ENCODE data around the gene ADRB2.

- TF ChIP-seq EP300 (IDR thresholded peaks at IDR 0.05): no peak
- no peak for TF ChIP-seq CTCF (IDR thresholded peaks at IDR 0.05)
Measured at GRCh38 chr5:148778882-148779281, 47.5 kb upstream of the ADRB2 start.
